Measurements from ENCODE around the gene ZMAT3.

GRCh38 chr3:179069762-179070390 lies 1.7 kb downstream of the ZMAT3 start:
- TF ChIP-seq, protein P1, sequence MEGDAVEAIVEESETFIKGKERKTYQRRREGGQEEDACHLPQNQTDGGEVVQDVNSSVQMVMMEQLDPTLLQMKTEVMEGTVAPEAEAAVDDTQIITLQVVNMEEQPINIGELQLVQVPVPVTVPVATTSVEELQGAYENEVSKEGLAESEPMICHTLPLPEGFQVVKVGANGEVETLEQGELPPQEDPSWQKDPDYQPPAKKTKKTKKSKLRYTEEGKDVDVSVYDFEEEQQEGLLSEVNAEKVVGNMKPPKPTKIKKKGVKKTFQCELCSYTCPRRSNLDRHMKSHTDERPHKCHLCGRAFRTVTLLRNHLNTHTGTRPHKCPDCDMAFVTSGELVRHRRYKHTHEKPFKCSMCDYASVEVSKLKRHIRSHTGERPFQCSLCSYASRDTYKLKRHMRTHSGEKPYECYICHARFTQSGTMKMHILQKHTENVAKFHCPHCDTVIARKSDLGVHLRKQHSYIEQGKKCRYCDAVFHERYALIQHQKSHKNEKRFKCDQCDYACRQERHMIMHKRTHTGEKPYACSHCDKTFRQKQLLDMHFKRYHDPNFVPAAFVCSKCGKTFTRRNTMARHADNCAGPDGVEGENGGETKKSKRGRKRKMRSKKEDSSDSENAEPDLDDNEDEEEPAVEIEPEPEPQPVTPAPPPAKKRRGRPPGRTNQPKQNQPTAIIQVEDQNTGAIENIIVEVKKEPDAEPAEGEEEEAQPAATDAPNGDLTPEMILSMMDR (conservative IDR thresholded peaks at IDR 0.05): no peak
- TF ChIP-seq ZFX (IDR thresholded peaks at IDR 0.05): no peak
